Choroid plexus epithelial cell (primary cell): ENCODE results near the gene HDHD5.

ENCODE experiments used
- DNase-seq: peaks from one replicate; pipeline ENCODE4 v3.0.0-alpha.2; 2010; ENCODE audit warnings: low read depth
- H3K4me3 ChIP-seq: 2 replicates; pipeline ENCODE4 v1.5.1; 2011; ENCODE audit warnings: low read depth, mild to moderate bottlenecking, control low read depth, low read length, moderate library complexity
- TF ChIP-seq, protein P1 (sequence below): conservative IDR thresholded peaks from 2 replicates; pipeline ENCODE4 v1.5.1; 2011; ENCODE audit warnings: low read depth, mild to moderate bottlenecking, control low read depth, inconsistent platforms, low read length, moderate library complexity

The HDHD5 gene

DNA sequence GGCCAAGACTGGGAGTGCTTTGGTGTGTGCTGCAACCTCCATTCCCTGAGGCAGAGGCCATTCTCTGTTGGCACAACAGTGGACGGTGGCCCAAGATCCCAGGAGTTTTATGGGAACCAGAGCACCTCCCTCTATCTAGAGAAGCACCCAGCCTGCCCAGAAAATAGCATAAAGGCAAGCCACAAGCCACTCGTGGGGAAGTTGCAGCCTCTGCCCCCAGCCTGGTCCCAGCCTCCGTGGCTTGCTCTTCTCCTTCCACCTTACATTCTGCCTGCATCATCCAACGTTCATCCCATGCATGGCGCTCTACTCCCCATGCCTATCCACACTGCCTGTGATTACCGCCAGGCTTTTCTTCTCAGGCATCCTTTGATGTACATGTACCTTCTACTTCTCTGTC lies 58.5 kb downstream of the HDHD5 start:
- TF ChIP-seq, protein P1, sequence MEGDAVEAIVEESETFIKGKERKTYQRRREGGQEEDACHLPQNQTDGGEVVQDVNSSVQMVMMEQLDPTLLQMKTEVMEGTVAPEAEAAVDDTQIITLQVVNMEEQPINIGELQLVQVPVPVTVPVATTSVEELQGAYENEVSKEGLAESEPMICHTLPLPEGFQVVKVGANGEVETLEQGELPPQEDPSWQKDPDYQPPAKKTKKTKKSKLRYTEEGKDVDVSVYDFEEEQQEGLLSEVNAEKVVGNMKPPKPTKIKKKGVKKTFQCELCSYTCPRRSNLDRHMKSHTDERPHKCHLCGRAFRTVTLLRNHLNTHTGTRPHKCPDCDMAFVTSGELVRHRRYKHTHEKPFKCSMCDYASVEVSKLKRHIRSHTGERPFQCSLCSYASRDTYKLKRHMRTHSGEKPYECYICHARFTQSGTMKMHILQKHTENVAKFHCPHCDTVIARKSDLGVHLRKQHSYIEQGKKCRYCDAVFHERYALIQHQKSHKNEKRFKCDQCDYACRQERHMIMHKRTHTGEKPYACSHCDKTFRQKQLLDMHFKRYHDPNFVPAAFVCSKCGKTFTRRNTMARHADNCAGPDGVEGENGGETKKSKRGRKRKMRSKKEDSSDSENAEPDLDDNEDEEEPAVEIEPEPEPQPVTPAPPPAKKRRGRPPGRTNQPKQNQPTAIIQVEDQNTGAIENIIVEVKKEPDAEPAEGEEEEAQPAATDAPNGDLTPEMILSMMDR: no peak
- DNase-seq: no peak

DNA sequence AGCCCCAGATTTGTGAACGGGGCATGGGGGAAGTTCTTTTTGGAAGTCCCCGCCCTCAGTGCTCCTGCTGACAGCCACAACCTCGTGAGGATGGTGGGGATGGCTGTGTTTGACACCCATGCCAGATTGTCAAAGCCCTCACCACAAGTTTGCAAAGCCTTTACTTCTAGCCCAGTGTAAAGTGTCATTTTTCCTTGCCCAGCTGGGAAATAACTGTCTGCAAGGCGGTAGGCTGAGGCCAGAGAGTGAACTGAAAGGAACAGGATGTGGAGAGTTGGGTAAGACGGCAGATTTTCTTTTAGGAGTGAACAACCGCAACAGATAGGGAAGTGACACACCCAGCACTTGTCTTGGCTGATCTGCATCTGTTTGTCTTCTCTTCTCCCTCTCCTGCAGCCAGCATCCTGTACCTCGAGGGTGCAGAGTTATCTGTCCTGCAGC lies 60.7 kb downstream of the HDHD5 start:
- TF ChIP-seq, protein P1: no peak
- no peak for DNase-seq
- no peak overlapping the region for H3K4me3 ChIP-seq

More for the DNA sequence above, 58.5 kb downstream of the HDHD5 start:
- H3K4me3 ChIP-seq: no peak overlapping the region

DNA sequence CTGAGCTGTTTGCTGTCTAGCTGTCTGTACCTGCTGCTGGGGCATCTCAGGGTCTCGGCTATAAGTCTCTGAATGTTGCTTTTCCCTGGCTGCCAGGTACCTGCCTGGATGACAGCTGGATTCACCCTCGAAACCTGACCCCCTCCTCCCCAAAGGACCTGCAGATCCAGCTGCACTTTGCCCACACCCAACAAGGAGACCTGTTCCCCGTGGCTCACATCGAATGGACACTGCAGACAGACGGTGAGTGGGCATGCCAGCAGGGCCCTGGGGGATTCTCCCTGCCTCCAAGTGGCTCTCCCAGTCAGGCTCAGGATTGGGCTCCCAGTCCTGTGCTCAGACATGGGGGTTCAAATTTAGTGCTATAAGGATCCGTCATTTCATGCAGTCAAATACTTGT lies 61.4 kb downstream of the HDHD5 start:
- DNase-seq: no peak
- TF ChIP-seq, protein P1: no peak
- no peak overlapping the region for H3K4me3 ChIP-seq

DNA sequence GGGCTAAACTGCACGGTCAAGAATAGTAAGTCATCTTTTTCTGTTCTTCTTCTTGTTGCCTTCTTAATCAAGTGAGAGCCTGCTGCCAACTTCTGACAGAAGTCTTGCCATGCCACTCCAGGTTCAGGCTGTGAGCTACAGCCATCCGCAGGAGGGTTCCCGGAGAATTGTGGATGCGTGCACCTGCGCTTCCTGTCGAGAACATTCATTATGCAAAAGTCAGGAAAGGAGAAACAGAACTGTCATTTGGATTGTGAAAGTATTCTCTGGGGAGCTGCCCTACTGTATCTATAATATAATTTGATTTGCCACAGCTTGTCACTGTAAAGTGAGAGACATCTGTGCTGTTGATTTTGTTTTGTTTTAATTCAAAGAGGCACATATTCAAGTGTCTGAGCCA lies 62.0 kb downstream of the HDHD5 start:
- TF ChIP-seq, protein P1: no peak
- DNase-seq: no peak
- no peak overlapping the region for H3K4me3 ChIP-seq

DNA sequence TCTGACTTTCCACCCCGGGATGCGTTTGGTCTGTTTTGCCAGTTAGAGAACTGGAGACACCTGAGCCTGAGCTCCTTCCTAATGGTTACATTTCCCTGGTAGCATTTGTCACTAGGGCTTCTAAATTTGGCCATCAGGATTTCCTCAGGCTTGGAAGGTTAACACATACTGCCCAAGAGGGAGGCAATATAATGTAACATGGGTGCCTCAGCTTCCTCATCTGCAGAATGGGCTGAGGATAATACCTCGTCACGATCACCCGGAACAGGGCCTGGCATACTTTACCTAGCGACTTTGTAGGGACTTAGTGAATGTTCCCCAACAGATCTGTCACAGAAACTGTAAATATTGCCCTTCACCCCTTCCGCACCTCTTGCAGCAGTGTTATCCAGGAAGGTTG lies 63.0 kb downstream of the HDHD5 start:
- no peak overlapping the region for H3K4me3 ChIP-seq
- TF ChIP-seq, protein P1: no peak
- no peak for DNase-seq

DNA sequence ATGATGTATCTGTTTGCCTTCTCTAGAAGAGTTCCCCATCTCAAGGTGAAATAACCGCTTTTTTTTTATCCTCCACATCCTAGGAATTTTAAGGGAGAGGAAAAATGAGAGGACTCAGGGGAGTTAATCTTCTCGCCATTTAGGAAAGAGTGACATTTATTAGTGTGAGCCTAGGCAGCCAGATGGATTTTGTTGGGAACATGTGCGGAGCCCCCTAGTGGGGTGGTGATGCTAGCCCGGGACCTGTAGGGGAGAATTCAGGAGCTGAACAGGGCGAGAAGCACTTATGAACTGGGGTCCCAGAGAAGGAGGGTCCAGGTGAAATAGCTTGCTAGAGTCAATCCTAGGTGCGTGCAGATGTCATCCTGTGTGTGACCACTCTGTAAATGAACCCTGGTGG lies 63.5 kb downstream of the HDHD5 start:
- H3K4me3 ChIP-seq: no peak overlapping the region
- peak; percentile 30 for DNase-seq
- TF ChIP-seq, protein P1: peak; percentile 64

DNA sequence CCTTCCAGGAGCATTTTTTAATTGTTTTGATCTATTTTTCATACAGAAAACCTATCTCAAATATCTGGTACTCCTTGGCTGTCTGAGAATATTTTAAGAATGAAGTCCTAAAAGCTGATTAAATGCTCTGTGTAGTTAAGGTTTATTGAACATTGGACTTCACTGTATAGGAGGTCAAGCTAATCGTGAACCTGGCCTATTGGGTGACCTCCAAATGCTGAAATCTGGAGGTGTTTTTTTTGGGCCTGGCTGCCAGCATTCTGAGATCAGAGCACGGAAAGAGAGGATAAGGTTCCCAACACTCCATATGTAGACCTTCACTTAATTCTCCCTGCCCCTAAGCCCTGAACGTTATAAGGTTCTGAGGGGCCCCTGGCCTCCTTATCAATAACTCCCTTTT lies 66.0 kb downstream of the HDHD5 start:
- TF ChIP-seq, protein P1: no peak
- no peak overlapping the region for H3K4me3 ChIP-seq
- DNase-seq: no peak
